ENCODE data around the gene FEM1B. TPM values are rescaled to one million over a fixed set of nuclear protein-coding genes. Genes with fewer than 3 reads are reported as not detected.

FEM1B gene
- total and polyA plus RNA-seq, 2 of the 8 experiments (the other 6 are each of a cell fraction or from before 2014, with no cell fraction given), result 36.1 to 83.8 TPM

DNA sequence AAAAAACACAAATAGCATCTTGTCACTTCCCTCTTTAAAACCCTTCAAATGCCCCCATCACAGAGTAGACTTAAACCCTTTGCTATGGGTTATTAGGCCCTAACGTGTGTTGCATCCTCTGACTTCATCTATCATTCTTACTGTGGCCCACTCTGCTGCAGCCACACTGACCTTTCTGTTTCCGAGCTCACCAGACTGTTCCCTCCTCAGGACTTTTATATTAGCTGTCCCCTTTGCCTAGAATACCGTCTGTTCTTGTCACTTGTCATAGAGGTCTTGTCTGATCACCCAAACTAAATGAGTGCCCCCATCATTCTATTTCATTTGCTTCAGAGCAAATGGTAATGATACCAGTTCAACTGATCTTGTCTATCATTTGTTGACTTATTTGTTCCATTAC, 877 bp upstream of the FEM1B start (continued):
- TF ChIP-seq, protein P1, sequence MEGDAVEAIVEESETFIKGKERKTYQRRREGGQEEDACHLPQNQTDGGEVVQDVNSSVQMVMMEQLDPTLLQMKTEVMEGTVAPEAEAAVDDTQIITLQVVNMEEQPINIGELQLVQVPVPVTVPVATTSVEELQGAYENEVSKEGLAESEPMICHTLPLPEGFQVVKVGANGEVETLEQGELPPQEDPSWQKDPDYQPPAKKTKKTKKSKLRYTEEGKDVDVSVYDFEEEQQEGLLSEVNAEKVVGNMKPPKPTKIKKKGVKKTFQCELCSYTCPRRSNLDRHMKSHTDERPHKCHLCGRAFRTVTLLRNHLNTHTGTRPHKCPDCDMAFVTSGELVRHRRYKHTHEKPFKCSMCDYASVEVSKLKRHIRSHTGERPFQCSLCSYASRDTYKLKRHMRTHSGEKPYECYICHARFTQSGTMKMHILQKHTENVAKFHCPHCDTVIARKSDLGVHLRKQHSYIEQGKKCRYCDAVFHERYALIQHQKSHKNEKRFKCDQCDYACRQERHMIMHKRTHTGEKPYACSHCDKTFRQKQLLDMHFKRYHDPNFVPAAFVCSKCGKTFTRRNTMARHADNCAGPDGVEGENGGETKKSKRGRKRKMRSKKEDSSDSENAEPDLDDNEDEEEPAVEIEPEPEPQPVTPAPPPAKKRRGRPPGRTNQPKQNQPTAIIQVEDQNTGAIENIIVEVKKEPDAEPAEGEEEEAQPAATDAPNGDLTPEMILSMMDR (IDR thresholded peaks at IDR 0.05; ENCODE audit: control extremely low read depth in 1 of 3, insufficient read depth in 1 of 3, low read depth in 1 of 3, low read length in 3 of 3), result no peak
- TF ChIP-seq RAD21 (IDR thresholded peaks at IDR 0.05 in 1 of 2, conservative IDR thresholded peaks at IDR 0.05 in 1 of 2; ENCODE audit: low read depth in 2 of 2, low read length in 2 of 2) (no peak), POLR2A (IDR thresholded peaks at IDR 0.05; ENCODE audit: control extremely low read depth in 1 of 2, low read depth in 2 of 2, low read length in 2 of 2) (no peak), HDAC6 (IDR thresholded peaks at IDR 0.05; ENCODE audit: low read depth, low read length) (no peak), RFX5 (IDR thresholded peaks at IDR 0.05; ENCODE audit: borderline replicate concordance, low read depth, low read length) (no peak), CHD1 (IDR thresholded peaks at IDR 0.05; ENCODE audit: low read depth, low read length) (no peak), EP300 (IDR thresholded peaks at IDR 0.05; ENCODE audit: borderline replicate concordance in 1 of 2, low read depth in 2 of 2, low read length in 2 of 2) (no peak), SP2 (IDR thresholded peaks at IDR 0.05; ENCODE audit: low read length) (no peak)
- TF ChIP-seq, protein P2, sequence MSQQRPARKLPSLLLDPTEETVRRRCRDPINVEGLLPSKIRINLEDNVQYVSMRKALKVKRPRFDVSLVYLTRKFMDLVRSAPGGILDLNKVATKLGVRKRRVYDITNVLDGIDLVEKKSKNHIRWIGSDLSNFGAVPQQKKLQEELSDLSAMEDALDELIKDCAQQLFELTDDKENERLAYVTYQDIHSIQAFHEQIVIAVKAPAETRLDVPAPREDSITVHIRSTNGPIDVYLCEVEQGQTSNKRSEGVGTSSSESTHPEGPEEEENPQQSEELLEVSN (IDR thresholded peaks at IDR 0.05), result no peak

Measured in H1 (cell line).